ENCODE results near the gene OVOL3.

Gene OVOL3

DNA sequence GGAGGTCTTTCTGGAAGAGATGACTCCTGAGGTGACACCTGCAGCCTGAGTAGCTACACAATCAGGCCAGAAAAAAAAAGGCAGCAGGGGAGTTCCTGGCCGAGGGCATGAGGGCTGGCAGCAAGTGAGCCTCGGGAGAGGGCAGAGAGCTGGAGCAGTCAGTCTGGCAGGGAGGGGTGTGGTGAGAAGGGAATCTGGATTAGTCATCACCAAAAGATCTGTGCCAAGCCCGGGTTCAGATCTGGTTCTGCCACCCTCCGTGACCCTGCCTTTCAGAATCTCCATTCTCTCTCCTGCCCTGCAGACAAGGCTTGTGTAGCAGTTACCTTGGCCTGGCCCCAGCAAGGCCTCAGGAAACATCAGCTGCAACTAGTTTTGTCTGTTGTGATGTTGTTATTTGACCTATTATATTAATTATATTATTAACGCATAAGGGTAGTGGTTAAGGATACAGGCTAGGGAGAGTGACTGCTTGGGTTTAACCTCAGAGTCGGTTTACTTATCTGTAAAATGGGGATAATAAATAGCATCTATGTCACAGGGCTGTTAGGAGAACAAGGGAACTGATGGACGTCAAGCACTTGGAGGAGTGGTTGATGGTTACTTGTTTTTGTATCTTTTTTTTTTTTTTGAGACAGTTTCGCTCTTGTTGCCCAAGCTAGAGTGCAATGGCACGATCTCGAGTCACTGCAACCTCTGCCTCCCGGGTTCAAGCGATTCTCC is 26.2 kb downstream of the OVOL3 start:
- DNase-seq = no peak

DNA sequence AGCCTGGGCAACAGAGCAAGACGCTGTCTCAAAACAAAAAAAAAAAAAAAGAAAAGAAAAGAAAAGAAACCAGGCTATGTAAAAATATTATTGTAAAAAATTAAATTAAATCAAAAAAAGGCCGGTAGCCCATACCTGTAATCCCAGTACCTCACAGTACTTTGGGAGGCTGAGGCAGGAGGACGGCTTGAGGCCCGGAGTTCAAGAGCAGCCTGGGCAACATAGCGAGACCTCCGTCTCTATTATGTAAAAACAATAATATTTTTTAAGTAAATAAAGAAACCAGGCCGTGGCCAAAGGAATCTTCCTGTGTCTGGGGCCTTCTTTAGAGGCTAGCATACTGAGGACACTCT is 28.2 kb downstream of the OVOL3 start:
- DNase-seq = no peak

DNA sequence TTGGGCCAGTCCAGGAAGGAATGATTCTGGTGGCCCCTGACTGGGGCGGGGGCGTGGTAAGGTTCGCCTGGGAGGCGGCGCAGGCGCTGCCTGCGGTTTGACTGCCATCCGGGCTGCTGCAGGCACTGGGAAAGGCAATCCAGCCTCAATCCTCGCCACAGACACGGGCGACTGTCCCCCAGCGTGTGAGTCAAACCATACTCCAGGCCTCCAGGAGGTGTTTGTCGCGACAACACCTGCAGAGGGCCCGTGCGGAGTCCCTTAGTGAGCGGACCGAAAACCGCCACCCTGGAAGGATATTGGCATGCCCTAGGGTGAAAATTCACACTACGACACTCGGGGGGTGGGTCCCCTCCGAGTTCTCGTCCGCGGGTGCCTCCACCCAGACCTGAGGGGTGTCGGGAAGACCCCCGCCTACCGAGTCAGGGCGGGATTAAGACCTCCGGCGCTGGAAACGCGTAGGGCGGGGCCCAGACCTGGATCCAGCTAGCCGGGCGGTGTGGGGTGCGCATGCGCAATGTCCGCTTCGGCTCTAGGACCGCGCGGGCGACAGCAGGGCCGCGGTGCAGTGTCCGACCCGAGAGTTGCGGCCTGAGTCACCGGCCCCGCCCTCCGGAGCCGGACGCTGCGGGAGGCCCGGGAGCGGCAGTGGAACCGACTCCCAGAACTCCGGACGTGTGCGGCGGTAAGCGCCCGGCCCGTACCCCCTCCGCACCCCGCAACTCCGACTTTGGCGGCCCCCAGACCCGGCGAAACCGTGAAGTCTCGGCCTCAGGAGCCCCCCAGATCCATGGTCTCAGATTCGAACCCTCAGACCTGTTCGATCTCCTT is 28.7 kb downstream of the OVOL3 start, which contains the start of gene CAPNS1:
Gene CAPNS1 (plus strand): TSS at position 594 of the 831 bp plus-strand sequence. CDS start 946 bp downstream, outside the sequence.
- DNase-seq = peak; percentile 93 to 96

DNA sequence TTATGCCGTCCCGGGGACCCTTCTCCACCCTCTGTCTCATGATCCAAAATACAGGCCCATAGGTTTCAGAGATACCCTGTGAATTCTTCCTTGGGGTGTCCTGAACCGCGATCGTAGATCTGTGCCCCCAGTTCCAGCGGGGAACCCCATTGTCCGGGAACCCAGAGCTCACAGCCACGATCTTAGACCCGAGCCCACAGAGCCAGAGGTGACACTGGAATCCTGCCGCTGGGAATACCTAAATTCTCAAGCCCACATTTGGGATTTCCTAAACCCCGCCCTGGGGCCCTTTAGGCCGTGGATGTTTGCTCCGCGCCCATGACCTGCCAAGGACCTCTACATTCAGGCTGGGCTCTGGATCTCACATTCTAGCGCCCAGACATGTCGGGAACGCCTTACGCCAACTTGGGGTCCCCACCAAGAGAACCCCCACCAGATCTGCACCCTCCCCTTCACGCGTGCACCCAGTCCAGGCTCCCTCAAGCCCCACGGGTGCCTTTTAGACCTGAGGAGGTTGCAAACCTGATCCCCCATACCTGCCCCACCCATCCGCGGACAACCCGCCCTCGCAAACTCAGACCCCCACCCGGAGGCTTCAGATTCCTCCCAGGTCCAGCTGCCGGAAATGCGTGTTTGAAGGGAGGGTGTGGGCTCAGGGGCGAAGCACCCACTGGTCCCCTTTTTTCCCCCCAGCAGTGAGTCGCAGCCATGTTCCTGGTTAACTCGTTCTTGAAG is 29.5 kb downstream of the OVOL3 start:
- DNase-seq = peak; percentile 72 to 75

DNA sequence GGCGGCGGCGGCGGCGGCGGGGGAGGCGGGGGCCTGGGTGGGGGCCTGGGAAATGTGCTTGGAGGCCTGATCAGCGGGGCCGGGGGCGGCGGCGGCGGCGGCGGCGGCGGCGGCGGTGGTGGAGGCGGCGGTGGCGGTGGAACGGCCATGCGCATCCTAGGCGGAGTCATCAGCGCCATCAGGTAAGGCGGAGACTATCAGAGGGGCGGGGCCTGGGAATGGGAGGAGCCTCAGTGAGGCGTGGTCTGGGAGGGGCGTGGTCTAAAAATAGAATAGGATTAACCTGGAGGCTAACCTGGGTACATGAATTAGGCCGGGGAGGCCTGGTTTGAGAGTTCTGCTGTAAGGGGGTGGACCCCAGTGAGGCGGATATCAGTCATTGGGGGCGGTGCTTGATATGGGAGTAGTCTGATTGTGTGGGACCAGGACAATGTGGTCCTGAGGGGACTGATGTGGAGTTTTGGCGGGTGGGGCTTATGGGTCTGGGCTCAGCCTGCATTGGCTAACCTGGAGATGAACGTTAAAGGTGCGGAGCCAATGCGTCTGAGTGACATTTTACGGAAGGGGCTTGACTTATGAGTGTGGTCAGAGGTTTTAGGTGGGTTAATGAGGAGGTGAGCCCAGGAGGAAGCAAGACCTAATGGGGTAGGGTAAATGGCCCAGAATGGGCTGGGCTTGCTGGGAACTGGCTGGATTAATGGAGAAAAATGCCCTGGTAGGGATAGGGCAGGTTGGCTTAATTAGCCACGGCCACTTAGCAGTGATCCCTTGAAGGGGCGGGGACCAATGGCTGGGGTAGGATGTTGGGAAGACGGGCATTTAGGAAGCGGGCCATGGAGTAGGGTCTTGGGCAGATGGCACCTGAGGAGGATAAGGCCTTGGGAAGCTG is 30.3 kb downstream of the OVOL3 start:
- DNase-seq = peak; percentile 98 to 100

DNA sequence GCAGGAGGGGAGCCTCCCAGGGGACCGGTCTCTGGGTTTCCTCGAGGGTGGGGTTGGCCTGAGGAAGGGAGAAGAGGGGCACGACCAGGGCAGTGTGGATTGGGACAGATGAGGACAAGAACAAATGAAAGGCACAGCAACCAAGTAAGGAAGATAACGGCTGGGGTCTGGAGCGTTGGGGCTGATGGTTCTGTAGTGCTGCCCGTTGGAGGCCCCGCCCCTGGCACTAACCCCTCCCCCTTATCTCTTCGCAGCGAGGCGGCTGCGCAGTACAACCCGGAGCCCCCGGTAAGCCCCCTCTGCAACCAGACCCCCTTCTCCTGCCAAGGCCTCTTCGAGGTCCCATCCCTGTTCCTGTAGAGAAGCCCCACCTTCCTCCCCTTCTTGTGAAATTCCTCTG is 31.1 kb downstream of the OVOL3 start:
- DNase-seq = no peak

DNA sequence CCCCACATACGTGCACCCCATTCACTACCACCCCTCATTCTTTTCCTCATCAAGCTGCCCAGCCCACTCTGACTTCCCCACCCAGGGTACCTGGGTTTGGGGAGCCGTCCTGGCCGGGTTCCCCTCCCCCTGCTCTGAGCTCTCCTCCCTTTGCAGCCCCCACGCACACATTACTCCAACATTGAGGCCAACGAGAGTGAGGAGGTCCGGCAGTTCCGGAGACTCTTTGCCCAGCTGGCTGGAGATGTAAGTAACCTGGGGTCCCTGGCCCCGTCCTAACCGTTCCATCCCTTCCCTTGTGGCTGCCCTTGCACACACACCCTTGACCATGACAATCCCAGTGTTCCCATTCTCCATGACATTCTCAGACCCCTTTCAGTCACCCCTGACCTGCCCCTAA is 31.6 kb downstream of the OVOL3 start:
- DNase-seq = no peak

DNA sequence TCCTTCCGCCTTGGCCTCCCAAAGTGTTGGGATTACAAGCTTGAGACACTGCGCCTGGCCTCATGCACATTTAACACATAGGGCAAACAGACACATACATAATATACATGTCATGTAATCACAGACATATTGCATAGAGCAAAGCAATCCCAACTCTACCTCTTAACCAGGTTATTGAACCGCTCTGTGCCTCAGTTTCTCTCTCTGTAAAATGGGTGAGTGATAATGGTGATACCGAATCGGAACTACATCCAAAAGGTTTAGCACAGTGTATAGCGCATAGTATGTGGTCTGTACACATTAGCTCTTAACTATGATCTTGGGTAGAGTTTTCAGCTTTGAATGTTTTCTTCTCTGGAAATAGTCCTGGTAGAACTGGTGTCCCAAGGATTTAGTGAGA is 33.7 kb downstream of the OVOL3 start:
- DNase-seq = no peak

DNA sequence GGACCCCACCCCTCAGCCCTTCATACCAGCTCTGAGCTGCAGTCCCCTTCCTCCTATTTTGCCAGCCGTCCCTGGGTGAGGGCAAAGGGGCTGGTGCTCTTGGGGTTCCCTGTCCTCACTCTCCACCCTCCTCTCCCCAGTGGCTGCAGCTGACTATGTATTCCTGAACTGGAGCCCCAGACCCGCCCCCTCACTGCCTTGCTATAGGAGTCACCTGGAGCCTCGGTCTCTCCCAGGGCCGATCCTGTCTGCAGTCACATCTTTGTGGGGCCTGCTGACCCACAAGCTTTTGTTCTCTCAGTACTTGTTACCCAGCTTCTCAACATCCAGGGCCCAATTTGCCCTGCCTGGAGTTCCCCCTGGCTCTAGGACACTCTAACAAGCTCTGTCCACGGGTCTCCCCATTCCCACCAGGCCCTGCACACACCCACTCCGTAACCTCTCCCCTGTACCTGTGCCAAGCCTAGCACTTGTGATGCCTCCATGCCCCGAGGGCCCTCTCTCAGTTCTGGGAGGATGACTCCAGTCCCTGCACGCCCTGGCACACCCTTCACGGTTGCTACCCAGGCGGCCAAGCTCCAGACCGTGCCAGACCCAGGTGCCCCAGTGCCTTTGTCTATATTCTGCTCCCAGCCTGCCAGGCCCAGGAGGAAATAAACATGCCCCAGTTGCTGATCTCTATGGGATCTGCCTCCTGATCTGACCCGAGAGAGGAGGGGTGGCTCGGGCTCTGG is 38.9 kb downstream of the OVOL3 start:
- DNase-seq = no peak

DNA sequence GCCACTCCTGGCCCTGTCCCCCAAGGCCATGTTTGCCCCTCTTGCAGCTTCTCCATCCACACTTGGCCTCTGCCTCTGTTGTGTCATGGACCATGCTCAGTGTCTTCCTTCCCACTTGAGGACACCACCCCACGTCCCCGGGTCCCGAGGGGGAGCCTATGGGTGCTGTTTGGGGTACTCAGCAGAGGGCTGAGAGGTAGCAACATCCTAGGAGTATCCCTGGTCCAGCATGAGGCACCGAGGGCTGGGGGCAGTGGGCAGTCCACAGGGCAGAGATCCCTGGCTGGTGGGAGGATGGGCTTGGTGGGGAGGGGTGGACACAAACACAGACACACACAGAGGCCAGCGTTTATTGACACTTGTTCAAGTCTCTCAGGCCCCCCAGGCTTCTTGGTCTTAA is 39.6 kb downstream of the OVOL3 start:
- no peak for DNase-seq

DNA sequence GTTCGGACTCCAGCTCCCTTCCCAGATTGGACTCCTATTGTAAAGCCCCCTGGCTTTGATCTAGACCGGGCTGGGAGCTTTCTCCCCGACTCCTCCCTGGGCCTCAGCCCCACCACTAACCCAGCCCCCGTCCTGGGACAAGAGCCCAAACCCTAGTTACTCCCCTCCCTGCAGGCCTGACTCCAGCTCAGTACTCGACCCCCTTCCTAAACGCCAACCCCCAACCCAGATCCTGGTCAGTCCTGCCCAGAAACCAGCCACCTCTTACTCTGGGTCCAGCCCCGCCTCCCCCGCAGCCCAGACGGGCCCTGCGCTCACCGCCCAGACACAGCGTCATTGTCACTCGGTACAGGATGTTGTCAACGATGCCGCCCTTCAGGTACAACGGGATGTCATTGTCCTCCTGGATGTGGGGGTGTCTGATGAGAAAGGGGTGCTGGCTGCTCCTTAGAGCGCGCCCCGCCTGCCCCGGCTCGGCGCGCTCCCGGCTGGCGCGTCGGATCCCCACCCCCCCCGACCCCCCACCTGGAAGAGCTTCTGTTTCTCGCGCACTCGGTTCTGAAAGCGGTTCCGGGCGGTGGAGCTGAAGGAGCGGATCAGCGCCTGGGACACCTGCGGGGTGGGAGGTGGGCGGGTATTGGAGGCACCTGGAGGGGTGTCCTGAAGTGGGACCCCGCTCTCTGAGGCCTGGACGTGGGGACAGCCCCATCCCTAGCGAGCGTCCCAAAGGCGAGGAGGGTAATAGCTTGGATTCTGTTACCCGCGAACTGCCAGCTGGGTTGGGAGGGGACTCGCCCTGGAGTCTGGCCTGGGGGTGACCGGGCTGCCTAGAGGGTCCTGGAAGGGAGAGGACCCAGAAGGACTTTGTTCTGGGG is 40.4 kb downstream of the OVOL3 start:
- DNase-seq = no peak

DNA sequence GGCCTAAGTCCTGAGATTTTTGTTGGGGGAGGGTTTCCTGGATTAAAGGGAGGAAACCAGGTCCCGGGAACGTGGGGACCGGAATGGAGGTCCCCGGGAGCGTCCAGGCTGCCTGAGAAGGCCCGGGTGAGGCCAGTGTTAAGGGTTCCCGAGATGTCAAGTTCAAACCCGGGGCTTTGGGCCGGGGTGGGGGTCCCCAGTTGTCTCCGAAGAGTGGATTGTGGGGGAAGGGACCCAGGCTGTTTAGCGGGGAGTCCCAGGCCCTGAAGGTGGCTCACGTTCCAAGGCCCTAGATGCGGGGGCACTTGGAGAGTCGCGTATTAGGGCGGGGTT is 41.0 kb downstream of the OVOL3 start:
- DNase-seq = no peak

DNA sequence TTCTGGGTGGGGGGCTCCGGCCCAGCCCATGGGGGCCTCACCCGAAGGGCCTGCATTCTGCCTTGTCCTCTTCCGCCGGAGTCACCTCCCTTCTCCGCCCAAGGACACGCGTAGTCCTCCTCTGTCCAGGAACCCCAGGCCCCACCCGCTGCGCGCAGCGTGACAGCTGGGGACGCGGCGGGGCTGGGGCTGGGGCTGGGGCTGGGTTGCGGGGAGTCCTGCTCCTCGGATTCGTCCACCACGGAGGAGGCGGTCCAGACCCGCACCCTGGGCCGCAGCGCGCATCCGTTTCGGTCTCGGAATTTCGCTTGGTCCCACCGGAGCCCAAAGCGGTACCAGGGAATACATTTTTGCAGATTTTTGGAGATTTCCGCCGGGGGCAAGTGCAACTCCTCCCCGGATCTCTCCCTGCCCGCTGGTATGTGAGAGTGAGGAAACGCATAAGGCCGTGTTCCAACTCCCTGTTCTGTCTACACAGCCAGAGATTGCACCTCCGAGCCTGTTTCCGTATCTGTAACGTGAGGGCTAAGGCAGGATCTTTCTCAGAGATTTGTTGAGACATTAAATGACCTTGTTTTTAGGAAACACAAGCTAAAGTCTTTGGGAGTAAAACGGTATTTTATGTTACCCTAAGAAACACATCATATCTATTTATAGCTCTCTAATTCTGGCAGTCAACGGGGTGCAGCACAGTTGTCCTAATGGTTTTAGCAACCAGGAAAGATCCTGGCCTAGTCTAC is 41.6 kb downstream of the OVOL3 start, which contains the start of gene COX7A1:
Gene COX7A1 (minus strand): TSS at position 96 of the 740 bp plus-strand sequence. CDS start 40 bp downstream, at position 56.
- no peak for DNase-seq

DNA sequence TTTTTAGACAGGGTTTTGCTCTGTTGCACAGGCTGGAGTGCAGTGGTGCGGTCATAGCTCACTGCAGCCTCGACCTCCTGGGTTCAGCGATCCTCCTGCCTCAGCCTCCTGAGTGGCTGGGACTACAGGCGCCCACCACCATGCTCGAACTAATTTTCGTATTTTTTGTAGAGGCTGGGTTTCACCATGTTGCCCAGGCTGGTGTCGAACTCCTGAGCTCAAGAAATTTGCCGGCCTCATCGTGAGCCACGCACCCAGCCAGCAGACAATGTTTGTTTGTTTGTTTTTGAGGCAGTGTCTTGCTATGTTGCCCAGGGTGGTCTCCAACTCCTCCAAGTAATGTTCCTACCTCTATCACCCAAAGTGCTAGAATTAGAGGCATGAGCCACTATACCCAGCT is 42.2 kb downstream of the OVOL3 start:
- no peak for DNase-seq

DNA sequence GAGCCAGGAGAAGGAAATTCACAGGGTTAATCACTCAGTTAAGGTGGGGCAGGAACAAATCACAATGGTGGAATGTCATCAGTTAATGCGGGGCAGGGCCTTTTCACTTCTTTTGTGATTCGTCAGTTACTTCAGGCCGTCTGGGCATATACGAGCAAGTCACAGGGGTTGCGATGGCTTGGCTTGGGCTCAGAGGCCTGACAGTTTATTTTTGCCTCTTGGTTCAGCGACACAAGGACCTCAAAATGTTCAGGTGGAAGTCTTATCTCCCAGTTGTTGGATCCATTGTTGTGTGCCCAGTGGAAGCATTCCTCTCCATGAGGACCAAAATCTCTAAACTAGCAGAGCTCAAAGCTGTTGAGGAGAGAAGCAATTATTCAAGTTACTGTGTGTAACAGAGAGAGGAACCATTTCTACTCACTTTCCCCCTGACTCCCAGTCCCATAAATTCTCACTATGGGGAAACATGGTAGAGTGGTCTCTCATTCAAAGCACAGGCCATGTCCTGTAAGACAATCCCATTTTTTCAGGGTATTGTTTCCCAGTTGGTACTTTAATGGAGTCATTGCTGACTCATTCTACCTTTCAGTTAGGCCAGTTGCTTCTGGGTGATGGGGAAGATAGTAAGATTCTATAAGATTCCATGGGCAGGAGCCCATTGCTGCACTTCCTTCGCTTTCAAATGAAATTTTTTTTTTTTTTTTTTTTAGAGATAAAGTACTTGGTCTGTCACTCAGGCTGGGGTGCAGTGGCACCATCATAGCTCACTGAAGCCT is 50.1 kb downstream of the OVOL3 start:
- DNase-seq = no peak
